ENCODE results near the gene CPXM1.

CPXM1 gene

DNA sequence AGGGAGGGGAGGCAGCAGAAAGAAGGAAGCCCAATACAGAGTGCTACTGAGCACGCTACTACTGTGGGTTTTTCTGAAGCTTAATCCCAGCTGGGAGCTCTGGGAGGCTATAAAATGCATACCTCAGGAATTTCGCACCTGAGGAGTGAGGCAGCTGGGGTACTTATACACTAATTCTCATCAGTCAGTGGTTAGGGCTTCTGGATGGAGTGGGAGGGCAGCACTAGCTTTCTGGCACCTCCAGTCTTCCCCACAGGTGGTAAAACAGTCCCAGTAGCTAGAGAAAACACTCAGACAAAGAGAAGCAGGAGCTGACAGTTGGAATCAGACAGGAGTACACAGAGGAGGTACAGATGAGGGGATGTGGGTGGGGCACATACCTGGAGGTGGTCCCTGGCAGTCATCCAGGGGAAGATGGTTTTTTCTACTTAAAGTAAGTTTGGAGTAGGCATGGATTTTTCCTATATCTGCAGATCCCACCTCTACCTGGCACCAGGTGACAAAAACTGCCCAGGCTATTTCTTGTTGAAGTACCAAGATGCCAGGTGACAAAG lies 37.8 kb downstream of the CPXM1 start:
- DNase-seq, result no peak

DNA sequence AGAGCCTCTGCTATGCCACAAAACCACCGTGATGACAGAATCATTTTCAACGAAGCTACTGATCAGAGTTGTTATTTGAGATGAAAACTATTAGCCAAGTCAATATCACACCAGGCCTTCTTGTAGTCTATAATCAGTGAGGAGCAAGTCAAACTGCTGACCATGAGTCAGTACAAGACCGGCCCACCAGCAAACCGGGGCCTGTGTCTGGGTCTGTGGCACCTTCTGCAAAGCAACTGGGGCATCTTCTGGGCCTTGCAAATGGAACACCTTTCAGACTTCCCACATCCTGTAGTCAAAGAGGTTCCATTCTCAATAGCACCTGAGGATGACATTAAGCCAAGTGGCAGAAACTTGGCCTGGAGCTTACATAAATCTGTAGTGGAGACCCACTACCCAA lies 38.5 kb downstream of the CPXM1 start:
- DNase-seq, result no peak

DNA sequence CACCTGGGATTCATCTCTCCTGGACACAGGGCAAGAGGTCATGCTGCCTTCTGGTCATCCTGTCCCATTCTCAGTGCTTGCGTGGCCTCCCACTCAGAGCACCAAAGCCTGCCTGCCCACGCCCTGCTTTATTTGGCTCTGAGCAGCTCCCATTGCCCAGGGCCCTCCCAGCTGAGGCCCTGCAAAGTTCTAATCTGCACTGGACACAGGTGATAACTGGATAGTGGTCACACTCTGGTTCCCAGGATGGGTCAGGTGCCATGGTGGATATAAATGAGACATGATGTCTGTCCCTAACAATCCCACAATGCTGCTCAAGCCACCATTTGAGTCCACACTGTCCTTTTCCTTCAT lies 39.5 kb downstream of the CPXM1 start:
- DNase-seq, result no peak

DNA sequence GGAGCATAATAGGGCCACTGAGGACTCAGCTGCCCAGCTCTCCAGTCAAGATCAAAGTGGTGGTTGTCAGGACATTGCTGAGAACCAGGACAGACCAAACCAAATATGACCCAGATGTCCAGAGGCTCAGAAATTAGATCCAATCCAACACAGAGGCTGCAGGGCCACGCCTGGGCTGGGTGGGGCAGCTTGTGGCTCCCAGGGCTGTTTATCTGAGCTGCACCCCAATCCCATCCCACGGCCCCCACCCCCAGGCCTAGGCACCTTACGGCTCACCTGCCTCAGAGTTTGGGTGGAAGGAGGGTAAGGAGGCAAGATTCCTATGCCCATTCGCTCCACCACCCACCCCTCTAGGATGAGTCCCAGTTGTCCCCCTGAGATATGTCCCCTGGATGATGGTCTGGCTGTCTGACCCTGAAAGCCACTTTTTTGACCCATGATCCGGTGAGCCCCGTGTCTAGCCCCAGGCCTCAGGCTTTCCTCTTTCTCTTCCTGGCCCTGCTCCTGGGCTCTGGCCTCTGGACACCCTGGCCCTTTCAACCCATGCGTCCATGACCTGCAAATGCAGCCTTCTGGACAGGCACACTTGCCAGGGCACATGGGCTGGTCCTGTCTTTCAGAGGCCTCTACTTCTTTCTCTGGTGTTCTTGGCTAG lies 40.0 kb downstream of the CPXM1 start:
- DNase-seq, result no peak

DNA sequence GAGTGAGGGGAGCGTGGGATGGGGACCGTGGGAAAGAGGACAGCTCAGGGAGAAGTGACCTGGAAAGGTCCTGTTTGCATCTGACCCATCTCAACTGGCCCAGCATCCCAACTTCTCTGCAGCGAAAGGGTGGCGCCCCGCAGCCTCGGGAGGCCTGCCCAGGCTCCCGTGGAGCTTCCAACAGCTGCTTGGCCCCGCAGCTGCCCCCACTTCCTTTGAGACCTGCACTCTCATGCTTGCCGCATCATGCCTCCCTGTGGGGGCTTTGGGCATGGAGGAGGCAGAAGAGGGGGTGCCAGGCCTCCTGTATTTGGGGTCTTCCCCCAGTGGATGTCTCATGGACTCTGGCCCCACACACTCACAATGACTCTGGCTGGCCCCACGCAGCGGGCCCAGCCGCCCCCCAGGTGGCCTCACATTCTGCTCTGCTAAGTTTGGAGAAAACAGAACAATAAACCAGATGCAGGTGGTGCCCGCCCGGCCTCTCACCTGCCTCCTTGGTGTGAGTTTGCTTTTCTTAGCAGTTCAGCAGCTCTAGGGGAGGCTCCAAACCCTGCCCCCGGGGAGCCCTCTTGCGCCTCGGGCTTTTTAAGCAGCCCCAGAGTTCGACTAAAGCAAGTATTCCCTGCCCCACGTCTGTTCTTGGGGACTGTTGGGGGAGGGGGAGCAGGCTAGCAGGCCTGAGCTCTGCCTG lies 40.7 kb downstream of the CPXM1 start:
- DNase-seq, result no peak

DNA sequence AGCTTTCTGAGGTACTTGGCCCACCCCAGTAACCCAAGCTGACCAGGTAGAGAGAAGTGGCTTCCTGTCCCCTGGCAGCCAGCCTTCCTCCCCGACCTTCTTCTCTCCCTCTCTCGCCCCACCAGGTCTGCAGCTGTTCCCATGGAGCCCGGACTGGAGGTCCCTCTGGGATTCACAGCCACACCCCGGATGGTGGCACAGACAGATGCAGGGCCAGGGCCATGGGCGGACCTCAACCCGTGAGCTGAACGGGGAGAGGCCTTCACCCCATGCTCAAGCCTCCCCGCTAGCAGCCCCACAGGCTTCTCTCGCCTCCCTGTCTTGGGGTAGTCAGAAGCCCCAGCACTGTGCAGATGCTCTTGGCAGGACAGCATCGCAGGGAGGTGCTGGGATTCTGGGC lies 41.3 kb downstream of the CPXM1 start:
- no peak for DNase-seq

DNA sequence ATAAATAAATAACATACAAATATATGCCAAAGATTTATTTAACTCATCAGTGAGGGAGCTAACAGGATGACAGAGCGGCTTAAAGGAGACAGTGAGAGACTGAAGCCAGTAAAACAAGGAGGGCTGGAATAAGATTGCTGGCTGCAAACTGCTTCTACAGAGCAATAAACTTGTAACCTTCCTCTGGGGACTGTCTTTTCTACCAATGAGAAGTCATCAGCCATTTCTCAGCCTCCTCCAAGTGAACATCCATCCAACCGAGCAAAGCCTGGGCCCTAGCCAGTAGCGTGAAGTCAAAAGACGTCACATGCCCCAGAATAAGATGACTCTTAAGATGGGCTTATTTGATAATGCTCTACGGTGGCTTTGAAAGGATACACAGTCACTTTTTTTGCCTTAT lies 42.5 kb downstream of the CPXM1 start:
- no peak for DNase-seq

DNA sequence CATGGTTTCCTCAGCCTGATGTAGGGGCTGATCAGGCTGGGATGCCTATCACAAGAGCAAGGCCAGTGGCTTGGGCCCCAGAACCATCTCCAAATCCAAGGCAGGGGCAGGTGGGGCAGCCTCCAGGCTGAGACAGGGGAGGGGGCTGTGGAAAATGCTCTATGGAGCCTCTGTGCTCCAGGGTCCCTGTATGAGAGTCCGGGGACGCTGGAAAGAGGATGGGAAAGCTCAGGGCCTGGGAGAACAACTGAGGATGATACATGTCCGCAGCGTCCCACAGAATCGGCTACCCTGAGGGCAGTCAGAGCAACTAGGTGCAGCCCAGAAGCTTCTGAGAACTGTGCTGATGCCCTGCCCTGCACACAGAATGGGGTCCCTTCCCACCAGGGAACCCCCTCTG lies 43.4 kb downstream of the CPXM1 start:
- no peak for DNase-seq

DNA sequence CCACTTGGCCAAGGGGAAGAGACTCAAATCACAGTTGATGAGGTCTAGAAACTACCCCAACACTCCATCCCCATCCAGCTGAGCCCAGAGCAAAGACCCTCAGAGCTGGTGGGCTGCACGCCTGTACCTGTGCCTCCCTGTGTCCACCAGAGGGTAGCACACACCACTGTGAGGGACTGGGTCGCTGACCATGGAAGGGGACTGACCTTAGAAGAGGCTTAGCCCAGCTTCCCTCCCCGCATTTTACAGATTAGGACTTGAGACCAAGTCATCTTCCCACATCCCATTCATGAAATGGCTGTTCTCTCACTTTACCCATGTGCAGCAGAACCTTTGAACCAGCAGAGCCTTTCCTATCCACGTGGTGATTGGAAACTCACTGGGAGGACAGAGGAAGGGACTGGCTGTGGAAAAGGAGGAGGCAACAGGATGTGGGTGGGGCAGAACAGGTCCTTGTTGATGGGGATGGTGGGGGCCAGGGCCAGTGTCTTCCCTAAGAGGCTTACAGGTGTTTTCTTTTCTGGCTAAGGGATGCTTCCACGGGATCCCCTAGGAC lies 44.3 kb downstream of the CPXM1 start:
- DNase-seq, result peak; percentile 30 to 55

DNA sequence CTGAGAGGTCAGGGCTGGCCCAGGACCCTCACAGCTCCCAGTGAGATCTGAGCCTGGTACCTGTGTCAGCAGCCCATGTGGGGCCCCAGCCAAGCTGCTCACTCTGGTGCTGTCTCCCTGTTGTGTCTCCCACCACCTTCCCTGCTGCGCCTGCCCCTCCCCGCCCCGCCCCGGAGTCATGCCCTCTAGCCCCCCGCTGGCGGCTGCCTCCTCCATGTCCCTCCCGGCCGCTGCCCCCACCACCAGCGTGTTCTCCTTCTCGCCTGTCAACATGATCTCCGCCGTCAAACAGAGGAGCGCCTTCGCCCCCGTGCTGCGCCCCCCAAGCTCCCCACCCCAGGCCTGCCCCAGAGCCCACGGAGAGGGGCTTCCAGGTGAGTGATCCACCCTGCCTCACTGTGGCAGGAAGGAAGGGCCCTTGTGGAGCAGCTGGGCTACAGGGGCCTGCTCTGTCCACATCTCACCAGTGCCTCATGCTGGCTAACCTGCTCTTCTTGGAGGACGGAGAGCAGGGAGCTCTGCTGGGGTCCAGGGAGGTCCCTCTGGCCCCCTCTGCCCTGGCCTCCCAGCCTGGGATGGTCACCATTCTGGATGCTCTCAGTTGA lies 44.9 kb downstream of the CPXM1 start:
- DNase-seq, result no peak

DNA sequence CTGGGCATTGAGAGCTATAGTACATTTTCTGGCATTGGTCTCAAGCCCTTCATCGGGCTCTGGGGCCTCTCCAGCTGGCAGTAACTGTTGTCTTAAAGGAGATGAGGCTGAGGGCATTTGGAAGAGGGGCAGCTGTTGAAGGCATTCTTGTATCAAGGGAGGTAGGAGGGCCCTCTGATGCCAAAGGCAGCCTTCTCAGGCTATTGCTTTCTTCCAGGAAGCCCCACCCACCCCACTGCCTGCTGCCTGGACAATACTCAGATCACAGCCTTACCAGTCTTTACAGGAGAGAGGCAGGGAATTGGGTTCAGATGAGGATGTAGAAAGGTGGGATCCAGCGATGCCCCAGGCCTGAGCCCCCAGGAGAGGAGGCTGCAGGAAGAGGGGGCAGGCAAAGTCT lies 46.0 kb downstream of the CPXM1 start:
- DNase-seq, result no peak

DNA sequence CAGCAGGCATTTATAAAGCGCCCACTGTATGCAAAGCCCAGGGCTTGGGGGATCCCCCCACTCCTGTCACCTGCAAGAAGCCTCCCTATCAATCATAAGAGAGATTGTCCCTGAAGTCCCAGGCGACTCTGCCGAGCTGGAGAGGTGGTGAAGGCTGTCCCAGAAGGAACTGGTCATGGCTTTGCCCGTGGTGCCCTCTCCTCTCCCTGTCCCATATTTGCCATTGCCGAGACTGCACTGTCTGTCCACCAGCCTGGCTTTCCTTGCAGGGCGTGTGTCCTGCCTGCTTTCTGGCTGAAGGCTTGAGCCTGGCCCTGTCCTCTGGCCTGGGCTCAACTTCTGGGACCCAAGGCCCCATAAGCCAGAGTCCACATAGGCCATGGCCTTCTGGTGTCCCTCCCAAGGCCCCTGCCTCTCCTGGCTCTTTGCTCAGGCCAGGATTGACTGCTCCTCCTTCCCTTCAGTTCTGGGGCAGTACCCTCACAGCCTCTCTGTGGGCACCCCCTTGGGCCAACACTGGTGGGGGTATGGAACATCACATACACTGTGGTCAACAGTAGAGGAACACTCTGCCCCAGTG lies 46.9 kb downstream of the CPXM1 start:
- DNase-seq, result no peak

DNA sequence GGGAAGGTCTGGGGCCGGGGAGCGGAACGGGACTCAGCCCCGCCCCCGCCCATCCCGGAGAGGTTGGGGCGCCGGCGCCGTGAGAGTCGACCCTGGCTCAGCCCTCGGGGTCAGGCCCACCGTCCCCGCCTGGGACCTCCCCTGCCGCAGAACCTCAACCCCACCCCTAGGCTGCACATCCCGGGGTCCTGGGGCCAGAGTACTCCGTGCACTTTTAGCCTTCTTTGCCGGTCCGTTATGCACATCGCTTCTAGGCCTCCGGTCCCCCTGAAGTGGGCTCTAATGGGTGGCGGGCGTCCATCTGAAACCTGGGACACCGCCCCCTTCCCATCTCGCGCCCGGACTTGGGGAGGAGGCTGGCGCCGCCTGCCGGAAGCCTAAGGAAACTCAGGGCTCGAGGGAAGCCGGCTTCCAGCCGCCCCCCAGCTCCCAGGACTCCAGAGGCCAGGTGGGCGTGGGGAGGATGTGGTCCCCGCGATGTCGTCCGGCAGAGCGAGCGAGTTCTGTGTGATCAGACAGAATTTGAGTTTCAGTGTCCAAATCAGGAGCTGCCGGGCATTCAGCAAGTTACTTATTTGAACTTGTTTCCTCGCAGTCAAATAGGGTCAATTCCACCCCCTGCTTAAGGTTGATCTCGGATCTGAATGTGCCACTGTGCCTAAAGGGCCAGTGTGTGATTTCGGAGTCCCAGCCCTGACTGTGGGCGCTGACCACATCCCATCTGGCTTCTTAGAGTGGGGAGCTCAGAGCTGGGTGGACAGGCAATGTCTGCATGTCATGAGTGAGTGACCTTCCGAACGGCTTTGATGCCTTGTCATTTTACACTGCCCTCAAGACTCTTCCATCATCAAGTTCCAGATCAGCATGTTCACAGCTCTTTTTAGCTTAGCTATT lies 47.6 kb downstream of the CPXM1 start:
- peak; percentile 39 to 57 for DNase-seq

DNA sequence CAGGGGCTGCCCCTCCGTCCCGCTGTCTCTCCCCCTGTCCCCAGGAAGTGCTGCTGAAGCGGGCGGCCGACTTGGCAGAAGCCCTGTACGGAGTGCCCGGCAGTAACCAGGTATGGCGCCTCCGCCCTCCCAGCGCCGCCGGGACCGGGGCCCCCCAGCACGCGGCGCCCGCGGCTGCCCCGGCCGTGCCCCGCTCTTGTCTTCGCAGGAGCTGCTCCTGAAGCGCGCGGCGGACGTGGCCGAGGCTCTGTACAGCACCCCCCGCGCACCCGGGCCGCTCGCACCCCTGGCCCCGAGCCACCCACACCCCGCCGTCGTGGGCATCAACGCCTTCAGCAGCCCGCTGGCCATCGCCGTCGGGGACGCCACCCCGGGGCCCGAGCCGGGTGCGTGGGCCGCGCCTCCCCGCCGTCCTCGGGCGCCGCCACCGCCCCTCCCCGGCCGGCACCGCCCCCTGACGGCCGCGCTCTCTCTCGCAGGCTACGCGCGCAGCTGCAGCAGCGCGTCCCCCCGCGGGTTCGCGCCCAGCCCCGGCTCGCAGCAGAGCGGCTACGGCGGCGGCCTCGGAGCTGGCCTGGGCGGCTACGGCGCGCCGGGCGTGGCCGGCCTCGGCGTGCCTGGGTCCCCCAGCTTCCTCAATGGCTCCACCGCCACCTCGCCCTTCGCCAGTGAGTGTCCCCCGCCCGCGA lies 48.4 kb downstream of the CPXM1 start:
- DNase-seq, result peak in 1 of 2 experiments; percentile 23

DNA sequence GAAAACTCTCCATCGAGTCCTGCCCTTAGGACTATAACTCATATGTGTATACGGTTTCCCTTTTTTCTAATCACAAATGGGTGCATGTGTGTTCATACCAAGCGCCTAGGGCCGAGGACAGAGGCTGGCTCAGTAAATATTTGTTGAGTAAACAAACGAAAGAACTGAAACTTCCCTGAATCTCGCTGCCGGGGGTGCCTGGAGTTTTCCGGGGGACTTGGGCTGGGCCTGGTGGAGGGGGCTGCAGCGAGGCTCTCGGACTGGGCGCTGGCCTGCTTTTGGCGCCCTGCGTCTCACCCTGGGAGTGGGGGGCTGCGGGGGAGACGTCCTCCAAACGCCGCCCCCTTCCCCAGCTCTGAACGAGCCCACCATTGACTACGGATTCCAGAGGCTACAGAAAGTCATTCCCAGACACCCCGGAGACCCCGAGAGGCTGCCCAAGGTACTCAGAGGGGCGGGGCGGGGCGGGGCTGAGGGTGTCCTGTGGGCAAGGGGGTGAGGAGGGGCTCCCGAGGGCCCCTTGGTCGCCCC lies 49.0 kb downstream of the CPXM1 start:
- no peak for DNase-seq

DNA sequence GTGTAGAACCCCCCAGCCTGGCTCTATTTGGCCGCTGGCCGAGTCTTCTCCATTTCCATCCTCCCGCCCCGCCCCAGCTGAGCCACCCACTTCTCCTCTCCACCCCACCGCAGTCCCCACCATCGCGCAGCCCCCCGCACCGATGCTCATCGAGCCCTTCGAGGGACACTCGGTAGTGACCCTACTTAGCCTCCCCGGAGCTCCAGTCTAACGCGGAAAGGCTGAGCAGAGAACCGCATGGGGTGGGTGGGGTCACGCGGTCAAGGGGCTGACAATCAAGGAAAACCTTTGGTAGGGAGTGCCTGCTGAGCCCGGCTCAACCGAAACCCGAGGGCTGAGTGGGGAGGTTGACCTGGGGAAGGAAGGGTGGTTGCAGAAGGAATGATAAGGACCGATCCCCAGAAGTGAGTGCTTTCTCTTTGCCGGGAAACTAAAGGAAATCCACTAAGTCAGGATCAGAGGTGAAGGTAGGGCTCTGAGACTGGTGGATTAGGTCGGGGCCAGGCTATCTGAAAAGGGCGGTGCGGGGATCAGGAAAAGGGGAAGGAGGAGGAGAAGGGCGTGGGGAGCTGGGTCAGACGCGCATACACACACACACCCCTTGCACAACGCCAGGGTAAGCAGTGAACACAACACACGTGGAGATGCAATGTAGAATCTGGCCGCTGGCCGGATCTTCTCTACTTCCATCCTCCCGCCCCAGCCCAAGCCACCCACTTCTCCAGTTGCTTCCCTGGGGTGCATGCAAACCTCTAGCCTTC lies 49.8 kb downstream of the CPXM1 start:
- DNase-seq, result peak; percentile 23 to 35

DNA sequence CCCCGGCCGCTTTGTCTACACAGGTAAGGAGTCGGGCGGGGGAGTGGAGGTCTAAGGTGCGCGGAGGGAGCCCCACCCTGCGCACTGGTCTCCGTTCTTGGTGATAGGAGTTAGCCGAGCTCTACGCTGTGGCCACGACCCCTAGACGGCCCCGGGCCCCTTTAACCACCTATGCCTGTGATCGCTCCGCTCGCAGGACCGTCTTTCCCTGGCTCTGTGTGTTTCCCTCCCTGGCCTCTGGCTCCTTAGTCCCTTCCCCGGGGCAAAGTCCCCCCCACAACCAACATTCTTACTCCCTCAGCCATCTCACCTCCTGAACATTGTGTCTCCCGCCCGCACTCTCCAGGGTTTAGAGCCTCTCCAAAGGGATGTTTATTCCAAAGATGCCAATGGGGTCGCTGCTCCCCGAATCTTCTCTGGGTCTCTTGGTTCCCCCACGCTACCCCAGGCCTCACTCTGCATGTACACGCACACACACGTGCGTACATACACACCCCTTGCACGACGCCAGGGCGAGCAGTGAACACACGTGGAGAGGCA lies 50.4 kb downstream of the CPXM1 start:
- DNase-seq, result peak in 1 of 2 experiments; percentile 10

DNA sequence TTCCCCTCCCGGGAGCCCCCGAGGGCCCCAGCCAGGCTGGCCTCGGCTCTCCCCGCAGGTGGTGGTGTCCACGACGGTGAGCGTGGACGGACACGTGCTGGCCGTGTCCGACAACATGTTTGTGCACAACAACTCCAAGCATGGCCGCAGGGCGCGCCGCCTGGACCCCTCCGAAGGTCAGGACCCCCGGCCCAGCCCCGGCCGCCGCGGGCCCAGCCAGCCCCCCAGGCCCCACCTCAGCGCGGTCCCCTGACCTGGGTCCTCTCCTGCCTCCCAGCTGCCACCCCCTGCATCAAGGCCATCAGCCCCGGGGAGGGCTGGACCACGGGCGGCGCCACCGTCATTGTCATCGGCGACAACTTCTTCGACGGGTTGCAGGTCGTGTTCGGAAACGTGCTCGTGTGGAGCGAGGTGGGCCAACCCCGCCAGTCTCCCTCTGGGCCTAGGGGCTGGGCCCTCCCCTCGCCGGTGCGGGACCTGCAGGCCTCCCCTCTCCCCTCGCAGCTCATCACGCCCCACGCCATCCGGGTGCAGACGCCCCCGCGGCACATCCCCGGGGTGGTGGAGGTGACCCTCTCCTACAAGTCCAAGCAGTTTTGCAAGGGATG lies 51.0 kb downstream of the CPXM1 start:
- DNase-seq, result no peak

DNA sequence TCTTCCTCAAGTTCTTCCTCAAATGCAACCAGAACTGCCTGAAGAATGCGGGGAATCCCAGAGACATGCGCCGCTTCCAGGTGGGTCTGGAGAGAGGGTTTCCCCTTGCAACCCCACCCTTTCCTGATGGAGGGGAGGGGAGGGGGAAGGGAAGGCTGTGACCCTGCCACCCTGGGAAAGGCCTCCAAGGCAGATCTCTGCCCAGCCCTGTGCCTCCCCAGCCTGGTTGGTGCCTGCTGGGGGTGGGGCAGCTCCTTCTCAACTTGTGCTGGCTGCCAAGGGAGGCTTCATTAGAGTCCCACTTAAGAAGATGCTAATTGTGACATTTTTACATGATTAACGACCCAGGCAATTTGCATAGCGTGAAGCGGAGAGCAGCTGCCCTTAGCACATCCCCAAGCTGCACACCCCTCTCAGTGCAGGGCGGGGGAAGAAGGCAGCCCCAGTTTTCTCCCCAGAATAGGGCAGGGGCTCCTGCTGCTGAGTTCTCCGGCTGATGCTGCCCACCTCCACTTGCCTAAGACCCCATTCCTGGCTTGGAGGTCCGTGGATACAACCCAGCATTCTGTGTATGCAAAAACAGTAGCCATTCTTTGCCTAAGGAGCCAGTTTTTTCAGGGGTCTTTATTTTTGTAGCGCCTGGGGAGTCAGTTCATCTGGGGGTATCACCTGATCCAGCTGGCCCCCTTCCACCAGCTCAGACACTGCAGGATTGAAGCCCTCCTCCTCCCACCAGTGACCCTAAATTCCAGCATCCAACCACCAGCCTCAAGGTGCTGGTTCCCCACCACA lies 51.7 kb downstream of the CPXM1 start:
- DNase-seq, result no peak
